RPMI8226 (cell line): Measurements from ENCODE around the gene ETS2.
A peak's percentile ranks its signal among the peaks of the same experiment; 100 is the strongest.

ENCODE experiments used
- DNase-seq: peaks from one replicate; pipeline ENCODE4 v3.0.0-alpha.2; 2015

The ETS2 gene

GRCh38 chr21:38805328-38806152 is at the start of gene ETS2:
TSS of gene ETS2 (plus strand) at chr21:38805929. CDS start at chr21:38810035, 4,106 bp downstream.
- DNase-seq, result peak; percentile 95

GRCh38 chr21:38756746-38757145 is 49.0 kb upstream of the ETS2 start:
- DNase-seq, result no peak

- DNase-seq, result peak; percentile 29
Observed at GRCh38 chr21:38758501-38759214, 47.1 kb upstream of the ETS2 start.

- DNase-seq, result no peak
Observed at GRCh38 chr21:38759413-38759812, 46.3 kb upstream of the ETS2 start.

GRCh38 chr21:38760017-38760761 is 45.5 kb upstream of the ETS2 start:
- no peak for DNase-seq

GRCh38 chr21:38760762-38761155 is 45.0 kb upstream of the ETS2 start:
- DNase-seq, result no peak

GRCh38 chr21:38761531-38761930 is 44.2 kb upstream of the ETS2 start:
- DNase-seq, result no peak

GRCh38 chr21:38765056-38765455 is 40.7 kb upstream of the ETS2 start:
- peak; percentile 56 for DNase-seq

GRCh38 chr21:38766987-38767722 is 38.6 kb upstream of the ETS2 start:
- peak; percentile 91 for DNase-seq

- DNase-seq, result no peak
Observed at GRCh38 chr21:38768471-38769063, 37.2 kb upstream of the ETS2 start.

GRCh38 chr21:38769191-38769780 is 36.4 kb upstream of the ETS2 start:
- DNase-seq, result no peak

GRCh38 chr21:38770660-38771059 is 35.1 kb upstream of the ETS2 start:
- DNase-seq, result no peak

GRCh38 chr21:38771536-38771935 is 34.2 kb upstream of the ETS2 start:
- no peak for DNase-seq

- no peak for DNase-seq
Observed at GRCh38 chr21:38772646-38773045, 33.1 kb upstream of the ETS2 start.

- no peak for DNase-seq
Observed at GRCh38 chr21:38773099-38774061, 32.3 kb upstream of the ETS2 start.

GRCh38 chr21:38774152-38774551 is 31.6 kb upstream of the ETS2 start:
- no peak for DNase-seq

- no peak for DNase-seq
Observed at GRCh38 chr21:38774586-38775285, 31.0 kb upstream of the ETS2 start.

GRCh38 chr21:38775733-38776132 is 30.0 kb upstream of the ETS2 start:
- DNase-seq, result no peak

GRCh38 chr21:38777015-38777414 is 28.7 kb upstream of the ETS2 start:
- no peak for DNase-seq

GRCh38 chr21:38777531-38777930 is 28.2 kb upstream of the ETS2 start:
- no peak for DNase-seq
